Measurements from ENCODE around the gene PITPNM1. TPM values are rescaled to one million over a fixed set of nuclear protein-coding genes. Genes with fewer than 3 reads are reported as not detected.

The PITPNM1 gene
- total RNA-seq, 1 experiment from 2014 or later, result 70.4 TPM

- Histone ChIP-seq H3K4me3 (ENCODE audit: low read depth in 2 of 2, low read length in 2 of 2) (no peak overlapping the region), H3K36me3 (ENCODE audit: control insufficient read depth, insufficient read depth, low read length) (no peaks in the 10 kb centered on the region), H3K27ac (ENCODE audit: low read length) (no peak overlapping the region), H3K4me1 (ENCODE audit: control insufficient read depth, insufficient read depth, low read length) (no peaks in the 10 kb centered on the region; the same call in 1 of the 2 replicates), H3K27me3 (ENCODE audit: control insufficient read depth, insufficient read depth, low read length) (no peaks in the 10 kb centered on the region), H3K9me3 (ENCODE audit: control insufficient read depth, insufficient read depth, low read depth, low read length) (no peaks in the 10 kb centered on the region)
- no peak for DNase-seq (ENCODE audit: low read depth, low spot score)
- no peak for ATAC-seq
- CTCF ChIA-PET, result no interaction called here
- in situ Hi-C loops (cut with HindIII; ENCODE audit: low pct_unique_long_range_greater_than_20kb, low sequenced_read_pairs), result no loop called here
- intact Hi-C loops (cut with micrococcal nuclease; ENCODE audit: unreplicated experiment), result no loop called here
- TF ChIP-seq CTCF (IDR thresholded peaks at IDR 0.05) (no peak), SIN3A (IDR thresholded peaks at IDR 0.05; ENCODE audit: borderline replicate concordance, insufficient read depth, low read depth, low read length) (no peak)
- POLR2A ChIA-PET, result no interaction called here
- no TSS peak for BruUV-seq (replicated peaks)
Observed at GRCh38 chr11:67494371-67495233, 10.6 kb downstream of the PITPNM1 start.

- Histone ChIP-seq H3K27ac (ENCODE audit: low read length) (no peak overlapping the region), H3K4me1 (ENCODE audit: control insufficient read depth, insufficient read depth, low read length) (no peaks in the 10 kb centered on the region; the same call in 1 of the 2 replicates), H3K27me3 (ENCODE audit: control insufficient read depth, insufficient read depth, low read length) (no peaks in the 10 kb centered on the region), H3K4me3 (ENCODE audit: low read depth in 2 of 2, low read length in 2 of 2) (no peak overlapping the region), H3K9me3 (ENCODE audit: control insufficient read depth, insufficient read depth, low read depth, low read length) (no peaks in the 10 kb centered on the region), H3K36me3 (ENCODE audit: control insufficient read depth, insufficient read depth, low read length) (no peaks in the 10 kb centered on the region)
- in situ Hi-C loops (cut with HindIII; ENCODE audit: low pct_unique_long_range_greater_than_20kb, low sequenced_read_pairs), result no loop called here
- TF ChIP-seq CTCF (IDR thresholded peaks at IDR 0.05) (no peak), TCF7L2 (IDR thresholded peaks at IDR 0.05; ENCODE audit: low read depth, low read length) (no peak), POLR2AphosphoS5 (IDR thresholded peaks at IDR 0.05; ENCODE audit: low read depth, low read length) (no peak), SIN3A (IDR thresholded peaks at IDR 0.05; ENCODE audit: borderline replicate concordance, insufficient read depth, low read depth, low read length) (no peak), REST (IDR thresholded peaks at IDR 0.05; ENCODE audit: insufficient read depth in 1 of 2, low read depth in 2 of 2, low read length in 1 of 2) (no peak)
- CTCF ChIA-PET, result no interaction called here
- POLR2A ChIA-PET, result no interaction called here
- BruUV-seq (replicated peaks), result no TSS peak
- ATAC-seq, result no peak
- intact Hi-C loops (cut with micrococcal nuclease; ENCODE audit: unreplicated experiment), result no loop called here
- no peak for DNase-seq (ENCODE audit: low read depth, low spot score)
Observed at GRCh38 chr11:67493548-67494370, 11.4 kb downstream of the PITPNM1 start.

All from Panc1 (cell line).